Calu3 (cell line): Measurements from ENCODE around the gene SFSWAP. TPM values are rescaled to one million over a fixed set of nuclear protein-coding genes. Genes with fewer than 3 reads are reported as not detected.

Source experiments
- BruUV-seq: library from RNA; stranded (reverse); fragments of 400-500 nt; replicated peaks from 2 replicates; lab custom pipeline; 2021; lab: Mats Ljungman, UMichigan
- CTCF ChIA-PET: fragments of 300-600 bp; sonication (Branson Sonifier 250); formaldehyde crosslinking; loops from one replicate; lab custom pipeline; 2022; ENCODE audit warnings: antibody characterized with exemption; lab: Charles Lee
- DNase-seq: peaks from one replicate; pipeline ENCODE4 v3.0.0; 2022
- H3K27ac Mint-ChIP-seq: one replicate; pipeline ENCODE4 v1.8.0; 2022; ENCODE audit warnings: mixed read lengths; ENCODE audit not compliant: unreplicated experiment
- H3K27me3 Mint-ChIP-seq: one replicate; pipeline ENCODE4 v1.8.0; 2022; ENCODE audit warnings: mixed read lengths; ENCODE audit not compliant: unreplicated experiment
- H3K36me3 Mint-ChIP-seq: one replicate; pipeline ENCODE4 v1.8.0; 2022; ENCODE audit warnings: mild to moderate bottlenecking, moderate library complexity, mixed read lengths; ENCODE audit not compliant: insufficient read depth, unreplicated experiment
- H3K4me1 Mint-ChIP-seq: one replicate; pipeline ENCODE4 v1.8.0; 2022; ENCODE audit warnings: mild to moderate bottlenecking, low read depth, mixed read lengths; ENCODE audit not compliant: unreplicated experiment
- H3K4me3 Mint-ChIP-seq: one replicate; pipeline ENCODE4 v1.8.0; 2022; ENCODE audit warnings: mild to moderate bottlenecking, low read depth, moderate library complexity, mixed read lengths; ENCODE audit not compliant: unreplicated experiment
- H3K9me3 Mint-ChIP-seq: one replicate; pipeline ENCODE4 v1.8.0; 2022; ENCODE audit warnings: low read depth, mixed read lengths; ENCODE audit not compliant: unreplicated experiment
- intact Hi-C: fragments of 100-400 bp; cut with micrococcal nuclease; formaldehyde crosslinking; loops from one replicate; pipeline ENCODE4 v1.10.0; 2022; ENCODE audit not compliant: unreplicated experiment
- total RNA-seq: library from RNA; stranded (reverse); gene quantifications from 2 replicates; pipeline ENCODE4 v1.2.3, GENCODE V29; 2022
- TF ChIP-seq, protein P1 (sequence below): fragments of 200-600 bp; IDR thresholded peaks from one replicate; pipeline ENCODE4 v1.8.0; 2022; ENCODE audit warnings: antibody characterized with exemption; ENCODE audit not compliant: unreplicated experiment

SFSWAP gene
- total RNA-seq, 1 experiment from 2014 or later: 68.4 TPM

DNA sequence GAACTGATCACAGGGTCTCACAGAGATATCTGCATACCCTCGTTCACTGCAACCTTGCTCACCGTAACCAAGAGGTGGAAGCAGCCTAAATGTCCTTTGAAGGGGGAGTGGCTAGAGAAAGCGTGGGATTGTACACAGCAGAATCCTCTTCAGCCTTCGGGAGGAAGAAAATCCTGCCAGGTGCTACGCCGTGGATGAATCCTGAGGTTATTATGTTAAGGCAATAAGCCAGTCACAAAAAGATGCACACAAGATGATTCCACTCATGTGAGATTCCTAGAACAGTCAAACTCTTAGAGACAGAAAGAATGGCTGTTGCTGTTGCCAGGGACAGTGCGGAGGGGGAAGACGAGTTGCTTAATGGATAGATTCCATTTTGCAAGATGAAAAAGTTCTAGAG is 39.6 kb upstream of the SFSWAP start:
- H3K27me3 Mint-ChIP-seq: peaks cover 99% of the 10 kb centered on the region

DNA sequence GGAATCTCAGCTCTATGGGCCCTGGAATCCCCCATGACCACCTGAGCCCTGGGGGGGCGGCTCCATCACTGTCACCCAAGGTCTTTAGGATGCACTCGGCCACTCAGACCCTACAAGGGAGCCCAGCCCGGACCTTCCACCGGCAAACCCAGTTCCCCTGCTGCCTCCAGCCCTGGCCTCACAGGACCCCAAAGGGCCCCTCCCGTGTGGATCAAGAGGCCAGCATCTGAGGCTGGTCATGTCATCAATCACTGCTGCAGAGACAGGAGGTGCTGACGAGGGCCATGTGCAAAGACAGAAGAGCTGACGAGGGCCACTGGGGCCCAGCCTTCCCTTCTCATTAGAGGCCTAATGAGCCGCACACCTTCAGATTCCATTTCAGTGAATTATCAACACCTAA is 39.0 kb upstream of the SFSWAP start:
- Mint-ChIP-seq H3K4me1 (no peaks in the 10 kb centered on the region), H3K27ac (no peak overlapping the region), H3K4me3 (no peak overlapping the region), H3K36me3 (no peaks in the 10 kb centered on the region), H3K9me3 (no peaks in the 10 kb centered on the region), H3K27me3 (peaks cover 99% of the 10 kb centered on the region)
- CTCF ChIA-PET: no interaction called here
- BruUV-seq: no TSS peak
- TF ChIP-seq, protein P1, sequence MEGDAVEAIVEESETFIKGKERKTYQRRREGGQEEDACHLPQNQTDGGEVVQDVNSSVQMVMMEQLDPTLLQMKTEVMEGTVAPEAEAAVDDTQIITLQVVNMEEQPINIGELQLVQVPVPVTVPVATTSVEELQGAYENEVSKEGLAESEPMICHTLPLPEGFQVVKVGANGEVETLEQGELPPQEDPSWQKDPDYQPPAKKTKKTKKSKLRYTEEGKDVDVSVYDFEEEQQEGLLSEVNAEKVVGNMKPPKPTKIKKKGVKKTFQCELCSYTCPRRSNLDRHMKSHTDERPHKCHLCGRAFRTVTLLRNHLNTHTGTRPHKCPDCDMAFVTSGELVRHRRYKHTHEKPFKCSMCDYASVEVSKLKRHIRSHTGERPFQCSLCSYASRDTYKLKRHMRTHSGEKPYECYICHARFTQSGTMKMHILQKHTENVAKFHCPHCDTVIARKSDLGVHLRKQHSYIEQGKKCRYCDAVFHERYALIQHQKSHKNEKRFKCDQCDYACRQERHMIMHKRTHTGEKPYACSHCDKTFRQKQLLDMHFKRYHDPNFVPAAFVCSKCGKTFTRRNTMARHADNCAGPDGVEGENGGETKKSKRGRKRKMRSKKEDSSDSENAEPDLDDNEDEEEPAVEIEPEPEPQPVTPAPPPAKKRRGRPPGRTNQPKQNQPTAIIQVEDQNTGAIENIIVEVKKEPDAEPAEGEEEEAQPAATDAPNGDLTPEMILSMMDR: no peak
- no peak for DNase-seq
- intact Hi-C loops: no loop called here

More for the DNA sequence above, 39.6 kb upstream of the SFSWAP start:
- no TSS peak for BruUV-seq
- H3K9me3 Mint-ChIP-seq: no peaks in the 10 kb centered on the region
- no peak for DNase-seq
- intact Hi-C loops: no loop called here
- H3K4me1 Mint-ChIP-seq: no peaks in the 10 kb centered on the region
- no peaks in the 10 kb centered on the region for H3K36me3 Mint-ChIP-seq
- CTCF ChIA-PET: interaction anchor here (0.6 kb wide), 1 partner anchor 31 kb away, joined by 3 read pairs; no protein-coding TSS in a partner anchor
- H3K27ac Mint-ChIP-seq: no peak overlapping the region
- no peak overlapping the region for H3K4me3 Mint-ChIP-seq
- TF ChIP-seq, protein P1: no peak

DNA sequence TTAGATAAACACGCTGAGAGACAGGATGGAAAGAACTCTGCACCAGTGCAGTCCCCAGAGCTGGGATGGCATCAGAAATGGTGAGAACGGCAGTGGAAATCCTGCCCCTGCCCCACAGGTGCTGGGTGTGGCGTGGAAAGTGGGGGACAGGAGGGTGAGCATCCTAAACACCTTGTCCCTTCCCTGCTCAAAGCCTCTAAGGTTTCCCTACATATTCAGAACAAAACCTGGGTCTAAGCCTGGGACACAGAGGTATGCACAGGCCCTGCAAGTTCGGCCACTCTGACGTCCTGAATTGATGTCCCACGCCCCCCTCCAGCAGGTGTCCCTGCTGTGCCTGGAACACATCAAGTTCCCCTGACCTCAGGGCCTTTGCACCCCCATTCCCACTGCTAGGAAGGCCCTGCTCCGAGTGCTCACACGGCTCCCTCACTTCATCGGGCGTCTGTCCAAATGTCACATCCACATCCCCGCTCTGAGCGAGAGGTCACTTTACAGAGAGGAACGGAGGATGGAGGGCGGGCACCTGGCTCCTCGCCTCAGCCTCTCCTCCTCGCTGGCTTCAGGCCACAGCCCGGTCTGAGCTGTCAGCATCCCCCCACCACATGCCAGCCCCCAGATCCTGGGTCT is 38.5 kb upstream of the SFSWAP start:
- intact Hi-C loops: no loop called here
- no peak for DNase-seq
- CTCF ChIA-PET: no interaction called here
- no TSS peak for BruUV-seq
- Mint-ChIP-seq H3K27ac (no peak overlapping the region), H3K9me3 (no peaks in the 10 kb centered on the region), H3K36me3 (no peaks in the 10 kb centered on the region), H3K4me1 (no peaks in the 10 kb centered on the region), H3K27me3 (peaks cover 97% of the 10 kb centered on the region), H3K4me3 (no peak overlapping the region)
- TF ChIP-seq, protein P1: no peak

DNA sequence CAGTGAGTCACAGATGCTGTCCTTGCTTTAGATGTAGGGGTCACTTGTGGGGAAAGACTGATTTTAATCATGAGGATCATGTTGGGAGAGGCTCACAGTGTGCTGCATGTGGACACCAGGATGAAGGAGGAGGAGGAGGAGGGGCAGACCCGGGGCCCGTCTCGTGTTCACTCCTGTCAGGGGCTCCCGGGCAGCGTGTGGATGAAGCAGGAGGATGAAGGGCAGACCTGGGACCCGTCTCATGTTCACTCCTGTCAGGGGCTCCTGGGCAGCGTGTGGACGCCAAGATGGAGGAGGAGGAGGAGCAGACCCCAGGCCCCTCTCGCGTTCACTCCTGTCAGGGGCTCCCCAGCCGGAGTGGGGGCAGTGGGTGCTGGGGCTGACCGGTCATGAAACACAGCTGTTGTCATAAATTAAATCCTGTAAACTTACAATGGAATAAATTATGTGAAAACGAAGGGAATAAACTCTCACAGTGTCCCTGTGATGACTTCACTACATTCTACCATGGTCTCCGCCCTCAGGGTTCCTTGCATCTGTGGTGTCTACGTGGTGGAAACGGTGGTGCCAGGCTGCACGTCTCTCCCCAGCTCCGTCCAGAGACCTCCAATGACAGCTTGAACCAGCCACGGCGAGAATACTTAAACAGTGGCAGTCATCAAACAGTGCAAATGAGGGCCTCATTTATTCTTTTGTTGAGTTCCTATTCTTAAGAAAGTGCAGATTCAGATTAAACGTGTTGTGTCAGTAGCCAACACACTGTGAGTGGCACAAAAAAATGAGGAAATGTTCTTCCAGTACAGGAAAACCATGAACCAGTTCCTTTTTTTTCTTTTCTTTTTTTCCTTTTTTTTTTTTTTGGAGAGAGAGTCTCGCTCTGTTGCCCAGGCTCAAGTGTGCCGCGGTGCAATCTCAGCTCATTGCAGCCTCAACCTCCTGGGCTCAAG is 37.7 kb upstream of the SFSWAP start:
- BruUV-seq: no TSS peak
- Mint-ChIP-seq H3K27ac (no peak overlapping the region), H3K27me3 (peaks cover 93% of the 10 kb centered on the region), H3K4me3 (no peak overlapping the region), H3K4me1 (no peaks in the 10 kb centered on the region), H3K36me3 (no peaks in the 10 kb centered on the region), H3K9me3 (no peaks in the 10 kb centered on the region)
- TF ChIP-seq, protein P1: no peak
- CTCF ChIA-PET: no interaction called here
- no peak for DNase-seq
- intact Hi-C loops: no loop called here
